ENCODE measurements around the gene RBM33.

DNA sequence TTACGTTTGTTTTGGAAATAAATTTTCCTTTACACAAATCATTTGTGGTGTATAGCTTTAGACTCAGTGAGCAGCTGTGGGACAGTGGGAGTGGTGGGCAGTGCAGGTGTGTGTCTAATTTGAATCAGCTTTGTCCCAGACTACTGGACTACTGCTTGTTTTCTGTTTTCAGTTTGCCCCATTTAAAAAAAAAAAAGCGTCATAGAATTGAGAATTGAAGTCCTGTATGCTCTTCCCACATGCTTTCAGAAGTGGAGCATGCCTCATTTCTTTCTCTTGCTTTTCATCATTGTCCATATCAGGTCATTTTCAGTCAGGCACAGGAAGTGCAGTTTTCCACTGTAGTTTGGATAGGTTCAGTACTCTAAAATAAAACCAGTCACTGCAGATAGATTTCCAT lies 101.7 kb downstream of the RBM33 start:
- TF ChIP-seq, protein P1, sequence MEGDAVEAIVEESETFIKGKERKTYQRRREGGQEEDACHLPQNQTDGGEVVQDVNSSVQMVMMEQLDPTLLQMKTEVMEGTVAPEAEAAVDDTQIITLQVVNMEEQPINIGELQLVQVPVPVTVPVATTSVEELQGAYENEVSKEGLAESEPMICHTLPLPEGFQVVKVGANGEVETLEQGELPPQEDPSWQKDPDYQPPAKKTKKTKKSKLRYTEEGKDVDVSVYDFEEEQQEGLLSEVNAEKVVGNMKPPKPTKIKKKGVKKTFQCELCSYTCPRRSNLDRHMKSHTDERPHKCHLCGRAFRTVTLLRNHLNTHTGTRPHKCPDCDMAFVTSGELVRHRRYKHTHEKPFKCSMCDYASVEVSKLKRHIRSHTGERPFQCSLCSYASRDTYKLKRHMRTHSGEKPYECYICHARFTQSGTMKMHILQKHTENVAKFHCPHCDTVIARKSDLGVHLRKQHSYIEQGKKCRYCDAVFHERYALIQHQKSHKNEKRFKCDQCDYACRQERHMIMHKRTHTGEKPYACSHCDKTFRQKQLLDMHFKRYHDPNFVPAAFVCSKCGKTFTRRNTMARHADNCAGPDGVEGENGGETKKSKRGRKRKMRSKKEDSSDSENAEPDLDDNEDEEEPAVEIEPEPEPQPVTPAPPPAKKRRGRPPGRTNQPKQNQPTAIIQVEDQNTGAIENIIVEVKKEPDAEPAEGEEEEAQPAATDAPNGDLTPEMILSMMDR (IDR thresholded peaks at IDR 0.05; ENCODE audit: borderline replicate concordance, extremely low read depth, low read length, poor library complexity, severe bottlenecking): no peak
- TF ChIP-seq EZH2 (IDR thresholded peaks at IDR 0.05; ENCODE audit: borderline replicate concordance, low read depth, low read length, severe bottlenecking): no peak
